SK-N-SH treated with all-trans-retinoic acid at 6 μM for 48 hours (cell line): ENCODE measurements around the gene CPNE4.

ENCODE experiments used
- ATAC-seq: fragments of 200-7000 bp; cut with Tn5 transposase; 3 replicates; pipeline ENCODE4 v1.9.1; 2020; ENCODE audit warnings: mild to moderate bottlenecking, moderate library complexity
- ARNTL ChIP-seq: fragments of 450-650 bp; formaldehyde crosslinking; IDR thresholded peaks from 2 replicates; pipeline ENCODE4 v1.5.0; 2020; ENCODE audit warnings: low read depth, mild to moderate bottlenecking, moderate library complexity, borderline replicate concordance
- BACH2 ChIP-seq: fragments of 250-450 bp; sonication (Bioruptor Pico); IDR thresholded peaks from 2 replicates; pipeline ENCODE4 v1.9.0; 2021; ENCODE audit warnings: mild to moderate bottlenecking, borderline replicate concordance
- CREB5 ChIP-seq: fragments of 250-450 bp; sonication (Bioruptor Pico); IDR thresholded peaks from 2 replicates; pipeline ENCODE4 v1.5.1; 2020; ENCODE audit warnings: low read depth, mild to moderate bottlenecking, moderate library complexity
- CSDC2 ChIP-seq: fragments of 250-450 bp; sonication (Bioruptor Pico); IDR thresholded peaks from 2 replicates; pipeline ENCODE4 v1.5.0; 2020; ENCODE audit warnings: mild to moderate bottlenecking, moderate library complexity
- CSRNP3 ChIP-seq: fragments of 250-450 bp; sonication (Bioruptor Pico); IDR thresholded peaks from 2 replicates; pipeline ENCODE4 v1.5.1; 2021; ENCODE audit warnings: mild to moderate bottlenecking, moderate library complexity
- GLIS3 ChIP-seq: fragments of 250-450 bp; sonication (Bioruptor Pico); IDR thresholded peaks from 2 replicates; pipeline ENCODE4 v1.5.0; 2020; ENCODE audit warnings: mild to moderate bottlenecking, moderate library complexity
- OSR1 ChIP-seq: fragments of 250-450 bp; sonication (Bioruptor Pico); IDR thresholded peaks from 2 replicates; pipeline ENCODE4 v1.8.0; 2022; ENCODE audit warnings: moderate library complexity, mild to moderate bottlenecking, inconsistent platforms
- PATZ1 ChIP-seq: fragments of 250-450 bp; sonication (Bioruptor Pico); IDR thresholded peaks from 2 replicates; pipeline ENCODE4 v1.8.0; 2020; ENCODE audit warnings: mild to moderate bottlenecking, moderate library complexity, borderline replicate concordance
- POU6F1 ChIP-seq: fragments of 250-450 bp; sonication (Bioruptor Pico); IDR thresholded peaks from 2 replicates; pipeline ENCODE4 v1.8.0; 2021; ENCODE audit warnings: low read depth, mild to moderate bottlenecking, moderate library complexity, borderline replicate concordance
- PPARA ChIP-seq: fragments of 250-450 bp; sonication (Bioruptor Pico); IDR thresholded peaks from 2 replicates; pipeline ENCODE4 v1.5.0; 2020; ENCODE audit warnings: mild to moderate bottlenecking, borderline replicate concordance
- RARB ChIP-seq: fragments of 250-450 bp; sonication (Bioruptor Pico); IDR thresholded peaks from 2 replicates; pipeline ENCODE4 v1.8.0; 2021; ENCODE audit warnings: mild to moderate bottlenecking, moderate library complexity
- SNAI2 ChIP-seq: fragments of 250-450 bp; sonication (Bioruptor Pico); IDR thresholded peaks from 2 replicates; pipeline ENCODE4 v1.5.0; 2020; ENCODE audit warnings: mild to moderate bottlenecking, moderate library complexity
- TCF4 ChIP-seq: fragments of 250-450 bp; sonication (Bioruptor Pico); IDR thresholded peaks from 2 replicates; pipeline ENCODE4 v1.8.0; 2021; ENCODE audit warnings: mild to moderate bottlenecking, moderate library complexity, borderline replicate concordance
- TOX ChIP-seq: fragments of 250-450 bp; sonication (Bioruptor Pico); IDR thresholded peaks from 2 replicates; pipeline ENCODE4 v1.8.0; 2021; ENCODE audit warnings: mild to moderate bottlenecking, moderate library complexity, borderline replicate concordance
- TSHZ2 ChIP-seq: fragments of 250-450 bp; sonication (Bioruptor Pico); IDR thresholded peaks from 2 replicates; pipeline ENCODE4 v1.5.0; 2020; ENCODE audit warnings: mild to moderate bottlenecking, moderate library complexity
- ZC3H10 ChIP-seq: fragments of 250-450 bp; sonication (Bioruptor Pico); IDR thresholded peaks from 2 replicates; pipeline ENCODE4 v1.5.1; 2021; ENCODE audit warnings: mild to moderate bottlenecking, moderate library complexity
- ZFP3 ChIP-seq: fragments of 250-450 bp; sonication (Bioruptor Pico); IDR thresholded peaks from 2 replicates; pipeline ENCODE4 v1.5.0; 2020; ENCODE audit warnings: mild to moderate bottlenecking, moderate library complexity
- ZFP30 ChIP-seq: fragments of 450-650 bp; formaldehyde crosslinking; IDR thresholded peaks from 2 replicates; pipeline ENCODE4 v1.5.0; 2022; ENCODE audit warnings: mild to moderate bottlenecking, moderate library complexity
- ZNF565 ChIP-seq: fragments of 450-650 bp; formaldehyde crosslinking; conservative IDR thresholded peaks from 2 replicates; pipeline ENCODE4 v1.5.0; 2020; ENCODE audit warnings: low read depth, mild to moderate bottlenecking, moderate library complexity
- ZNF70 ChIP-seq: fragments of 450-650 bp; formaldehyde crosslinking; IDR thresholded peaks from 2 replicates; pipeline ENCODE4 v1.5.0; 2020; ENCODE audit warnings: mild to moderate bottlenecking, moderate library complexity

The CPNE4 gene

GRCh38 chr3:131976448-131976847 lies 58.4 kb downstream of the CPNE4 start:
- no peak for TF ChIP-seq CSDC2
- TF ChIP-seq, all 23 proteins: peak for 0
- ATAC-seq: no peak

GRCh38 chr3:131975047-131975446 lies 59.8 kb downstream of the CPNE4 start:
- TF ChIP-seq TCF4 (CRISPR knock-in tag) (no peak), PATZ1 (CRISPR knock-in tag) (no peak), BACH2 (CRISPR knock-in tag) (no peak), ZC3H10 (CRISPR knock-in tag) (no peak), POU6F1 (CRISPR knock-in tag) (no peak), GLIS3 (no peak), CSRNP3 (CRISPR knock-in tag) (no peak), ZFP30 (CRISPR knock-in tag) (no peak), ZFP3 (no peak), CREB5 (CRISPR knock-in tag) (no peak), ARNTL (CRISPR knock-in tag) (no peak), RARB (CRISPR knock-in tag) (no peak), PPARA (CRISPR knock-in tag) (no peak), TOX (CRISPR knock-in tag) (no peak), TSHZ2 (no peak), CSDC2 (no peak), ZNF70 (CRISPR knock-in tag) (no peak)
- no peak for ATAC-seq

- ATAC-seq: no peak
- TF ChIP-seq BACH2 (CRISPR knock-in tag) (no peak), CSDC2 (no peak), CSRNP3 (CRISPR knock-in tag) (no peak), TCF4 (CRISPR knock-in tag) (no peak), RARB (CRISPR knock-in tag) (no peak), ZC3H10 (CRISPR knock-in tag) (no peak), ZNF565 (no peak), TSHZ2 (no peak), CREB5 (CRISPR knock-in tag) (no peak), SNAI2 (CRISPR knock-in tag) (no peak), ZFP30 (CRISPR knock-in tag) (no peak), PATZ1 (CRISPR knock-in tag) (no peak), OSR1 (no peak), ZNF70 (CRISPR knock-in tag) (no peak)
Observed at GRCh38 chr3:131973731-131974130, 61.1 kb downstream of the CPNE4 start.
